KMS-11 (cell line): ENCODE results near the gene GAB2.

ENCODE experiments used
- H2AFZ ChIP-seq: fragments of 200-600 bp; sonication (generic); 2 replicates; pipeline ENCODE4 v1.6.1; 2016; ENCODE audit warnings: antibody characterized with exemption, mixed run types, low read depth
- H3K27ac ChIP-seq: fragments of 200-600 bp; sonication (generic); 2 replicates; pipeline ENCODE4 v1.6.1; 2016; ENCODE audit warnings: mild to moderate bottlenecking, mixed run types
- H3K27me3 ChIP-seq: fragments of 200-600 bp; sonication (generic); 2 replicates; pipeline ENCODE4 v1.6.1; 2017; ENCODE audit warnings: mild to moderate bottlenecking, low read depth, mixed run types, moderate library complexity; ENCODE audit not compliant: insufficient read depth
- H3K36me3 ChIP-seq: fragments of 200-600 bp; sonication (generic); 2 replicates; pipeline ENCODE4 v1.6.1; 2017; ENCODE audit warnings: mild to moderate bottlenecking, mixed run types; ENCODE audit not compliant: insufficient read depth
- H3K4me1 ChIP-seq: fragments of 200-600 bp; sonication (generic); 2 replicates; pipeline ENCODE4 v1.6.1; 2016; ENCODE audit warnings: mild to moderate bottlenecking, low read depth, mixed run types; ENCODE audit not compliant: poor library complexity, severe bottlenecking
- H3K4me2 ChIP-seq: fragments of 200-600 bp; sonication (generic); 2 replicates; pipeline ENCODE4 v1.7.0; 2016; ENCODE audit warnings: mild to moderate bottlenecking, mixed run types
- H3K4me3 ChIP-seq: fragments of 200-600 bp; sonication (generic); IDR thresholded peaks from 2 replicates; pipeline ENCODE4 v1.6.1; 2017; ENCODE audit warnings: low read depth, low read length, mixed read lengths; ENCODE audit not compliant: insufficient read depth
- H3K79me2 ChIP-seq: fragments of 200-600 bp; sonication (generic); 2 replicates; pipeline ENCODE4 v1.6.1; 2016; ENCODE audit warnings: low read depth, mixed run types; ENCODE audit not compliant: insufficient read depth
- H3K9ac ChIP-seq: fragments of 200-600 bp; sonication (generic); 2 replicates; pipeline ENCODE4 v1.6.1; 2016; ENCODE audit warnings: mild to moderate bottlenecking, mixed run types
- H4K20me1 ChIP-seq: fragments of 200-600 bp; sonication (generic); 2 replicates; pipeline ENCODE4 v1.6.1; 2016; ENCODE audit warnings: mild to moderate bottlenecking, mixed run types; ENCODE audit not compliant: insufficient read depth
- TF ChIP-seq, protein P1 (sequence below): fragments of 200-600 bp; sonication (generic); conservative IDR thresholded peaks from 2 replicates; pipeline ENCODE4 v1.6.1; 2017; ENCODE audit warnings: low read depth, mild to moderate bottlenecking, antibody characterized with exemption, low read length, moderate library complexity, mixed read lengths

GAB2 gene

DNA sequence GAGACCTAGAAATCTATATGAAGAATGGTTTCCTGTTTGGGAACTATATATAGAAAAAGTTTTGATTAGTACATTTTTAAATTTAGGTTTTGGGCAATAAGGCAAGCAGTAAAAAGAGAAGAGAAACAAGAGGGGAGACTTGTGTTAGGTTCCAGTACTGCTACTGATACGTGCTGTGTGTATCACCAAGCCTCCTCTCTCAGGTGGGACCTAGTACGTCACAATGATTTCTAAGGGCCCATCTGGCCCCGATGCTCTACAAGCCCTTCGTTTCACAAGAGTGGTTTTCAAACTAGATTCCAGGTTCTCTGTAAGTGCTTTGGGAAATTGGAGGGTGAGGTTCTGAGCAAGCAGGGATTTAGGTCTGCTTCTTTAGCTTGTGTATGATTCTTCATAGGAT is 189.7 kb downstream of the GAB2 start:
- Histone ChIP-seq H3K4me2 (no peak overlapping the region), H3K27ac (no peak overlapping the region), H3K27me3 (no peaks in the 10 kb centered on the region), H4K20me1 (no peaks in the 10 kb centered on the region), H3K4me3 (no peak overlapping the region), H3K9ac (no peak overlapping the region), H3K36me3 (no peaks in the 10 kb centered on the region), H3K79me2 (no peaks in the 10 kb centered on the region), H3K4me1 (peaks cover 24% of the 10 kb centered on the region), H2AFZ (no peak overlapping the region)
- TF ChIP-seq, protein P1, sequence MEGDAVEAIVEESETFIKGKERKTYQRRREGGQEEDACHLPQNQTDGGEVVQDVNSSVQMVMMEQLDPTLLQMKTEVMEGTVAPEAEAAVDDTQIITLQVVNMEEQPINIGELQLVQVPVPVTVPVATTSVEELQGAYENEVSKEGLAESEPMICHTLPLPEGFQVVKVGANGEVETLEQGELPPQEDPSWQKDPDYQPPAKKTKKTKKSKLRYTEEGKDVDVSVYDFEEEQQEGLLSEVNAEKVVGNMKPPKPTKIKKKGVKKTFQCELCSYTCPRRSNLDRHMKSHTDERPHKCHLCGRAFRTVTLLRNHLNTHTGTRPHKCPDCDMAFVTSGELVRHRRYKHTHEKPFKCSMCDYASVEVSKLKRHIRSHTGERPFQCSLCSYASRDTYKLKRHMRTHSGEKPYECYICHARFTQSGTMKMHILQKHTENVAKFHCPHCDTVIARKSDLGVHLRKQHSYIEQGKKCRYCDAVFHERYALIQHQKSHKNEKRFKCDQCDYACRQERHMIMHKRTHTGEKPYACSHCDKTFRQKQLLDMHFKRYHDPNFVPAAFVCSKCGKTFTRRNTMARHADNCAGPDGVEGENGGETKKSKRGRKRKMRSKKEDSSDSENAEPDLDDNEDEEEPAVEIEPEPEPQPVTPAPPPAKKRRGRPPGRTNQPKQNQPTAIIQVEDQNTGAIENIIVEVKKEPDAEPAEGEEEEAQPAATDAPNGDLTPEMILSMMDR, result no peak

GRCh38 chr11:78226684-78227680 is 190.6 kb downstream of the GAB2 start:
- H4K20me1 ChIP-seq, result no peaks in the 10 kb centered on the region
- peaks cover 16% of the 10 kb centered on the region for H3K4me1 ChIP-seq
- H3K9ac ChIP-seq, result no peak overlapping the region
- H2AFZ ChIP-seq, result no peak overlapping the region
- TF ChIP-seq, protein P1, result no peak
- H3K27me3 ChIP-seq, result no peaks in the 10 kb centered on the region
- no peak overlapping the region for H3K27ac ChIP-seq
- H3K36me3 ChIP-seq, result no peaks in the 10 kb centered on the region
- H3K4me3 ChIP-seq, result no peak overlapping the region
- H3K79me2 ChIP-seq, result no peaks in the 10 kb centered on the region
- H3K4me2 ChIP-seq, result no peak overlapping the region

DNA sequence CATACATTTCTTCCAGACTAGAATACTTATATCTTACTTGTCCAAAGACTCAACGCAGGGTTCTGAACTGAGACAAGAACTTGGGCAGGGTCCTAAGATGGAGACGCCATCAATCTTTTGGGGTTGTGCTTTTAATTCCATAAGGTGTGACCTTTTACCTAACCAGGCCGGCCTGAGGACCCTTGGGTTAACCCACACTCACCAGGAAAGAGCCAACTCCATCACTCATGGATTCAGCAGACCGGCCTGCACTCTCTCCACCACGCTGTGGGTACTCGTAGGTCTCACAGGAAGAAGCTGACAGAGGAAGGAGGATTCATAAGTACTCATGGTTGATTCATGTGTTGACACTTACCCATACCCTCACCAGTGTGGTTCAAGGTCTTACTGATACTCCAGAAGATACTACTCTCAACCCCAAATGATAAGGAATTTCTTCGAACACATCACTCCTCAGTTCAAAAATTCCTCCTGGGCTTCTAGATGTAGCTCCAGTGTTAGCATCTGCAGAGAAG is 192.7 kb downstream of the GAB2 start:
- no peaks in the 10 kb centered on the region for H3K36me3 ChIP-seq
- no peaks in the 10 kb centered on the region for H4K20me1 ChIP-seq
- no peak overlapping the region for H3K9ac ChIP-seq
- no peaks in the 10 kb centered on the region for H3K79me2 ChIP-seq
- no peak overlapping the region for H3K27ac ChIP-seq
- TF ChIP-seq, protein P1, result no peak
- H3K4me2 ChIP-seq, result no peak overlapping the region
- H3K27me3 ChIP-seq, result no peaks in the 10 kb centered on the region
- no peak overlapping the region for H2AFZ ChIP-seq
- no peak overlapping the region for H3K4me3 ChIP-seq
- peaks cover 3% of the 10 kb centered on the region for H3K4me1 ChIP-seq

GRCh38 chr11:78224506-78224905 is 193.1 kb downstream of the GAB2 start:
- no peaks in the 10 kb centered on the region for H4K20me1 ChIP-seq
- no peaks in the 10 kb centered on the region for H3K36me3 ChIP-seq
- no peak overlapping the region for H3K27ac ChIP-seq
- no peak overlapping the region for H3K9ac ChIP-seq
- H3K79me2 ChIP-seq, result no peaks in the 10 kb centered on the region
- no peak overlapping the region for H3K4me2 ChIP-seq
- TF ChIP-seq, protein P1, result no peak
- H3K4me3 ChIP-seq, result no peak overlapping the region
- peaks cover 3% of the 10 kb centered on the region for H3K4me1 ChIP-seq
- no peaks in the 10 kb centered on the region for H3K27me3 ChIP-seq
- no peak overlapping the region for H2AFZ ChIP-seq
